GM21619 (cell line): ENCODE results near the gene CANT1.
"Not testable (repeated sequence)": the region's sequence is repeated elsewhere in the genome, so short reads cannot be mapped to it uniquely, and the experiment has no call there.

Source experiments
- ATAC-seq: cut with Tn5 transposase; IDR thresholded peaks from one replicate; pipeline ENCODE4 v1.9.1; 2021; ENCODE audit not compliant: unreplicated experiment

The CANT1 gene

GRCh38 chr17:79028496-79029326, 19.1 kb upstream of the CANT1 start:
- no peak for ATAC-seq

GRCh38 chr17:79027925-79028491, 18.4 kb upstream of the CANT1 start:
- no peak for ATAC-seq

GRCh38 chr17:79027274-79027924, 17.8 kb upstream of the CANT1 start:
- no peak for ATAC-seq

GRCh38 chr17:79026376-79027273, 17.1 kb upstream of the CANT1 start:
- ATAC-seq: no peak

GRCh38 chr17:79024901-79025737, 15.6 kb upstream of the CANT1 start:
- no peak for ATAC-seq

GRCh38 chr17:79023886-79024771, 14.6 kb upstream of the CANT1 start, which contains the start of gene C1QTNF1:
Gene C1QTNF1 (plus strand): TSS chr17:79024169. CDS start chr17:79043969, 19,800 bp downstream.
- no peak for ATAC-seq

- no peak for ATAC-seq
These were observed 13.7 kb upstream of the CANT1 start for GRCh38 chr17:79023180-79023705.

GRCh38 chr17:79022507-79022991, 13.0 kb upstream of the CANT1 start:
- no peak for ATAC-seq

- not testable (repeated sequence) for ATAC-seq
These were observed 12.4 kb upstream of the CANT1 start for GRCh38 chr17:79021929-79022328.

GRCh38 chr17:79020631-79021301, 11.2 kb upstream of the CANT1 start:
- no peak for ATAC-seq

- ATAC-seq: no peak
These were observed 10.3 kb upstream of the CANT1 start for GRCh38 chr17:79019632-79020584.

GRCh38 chr17:79019261-79019631, 9.7 kb upstream of the CANT1 start:
- ATAC-seq: no peak

- no peak for ATAC-seq
These were observed 8.8 kb upstream of the CANT1 start for GRCh38 chr17:79018370-79018695.

- ATAC-seq: no peak
These were observed 8.2 kb upstream of the CANT1 start for GRCh38 chr17:79017546-79018369.

GRCh38 chr17:79014158-79014758, 4.7 kb upstream of the CANT1 start:
- ATAC-seq: no peak

GRCh38 chr17:79012563-79013134, 3.1 kb upstream of the CANT1 start:
- no peak for ATAC-seq
